Keratinocyte (primary cell): ENCODE results near the gene SPATA19. TPM values are rescaled to one million over a fixed set of nuclear protein-coding genes. Genes with fewer than 3 reads are reported as not detected.

Experiments used
- DNase-seq: peaks from one replicate; pipeline ENCODE4 v3.0.0-alpha.2; 2011; ENCODE audit warnings: low read depth, missing footprints, low spot score
- FAIRE-seq: peaks from 2 replicates; lab custom pipeline; 2011; peaks lifted over from hg19 to GRCh38; lab: Jason Lieb, UNC
- H2AFZ ChIP-seq: 2 replicates; pipeline ENCODE4 v1.6.0; 2012; ENCODE audit warnings: low read length, control low read depth, inconsistent platforms; ENCODE audit not compliant: control insufficient read depth
- H3K27ac ChIP-seq: 2 replicates; pipeline ENCODE4 v1.5.1; 2011; ENCODE audit warnings: low read length; ENCODE audit not compliant: control insufficient read depth, insufficient read depth
- H3K27me3 ChIP-seq: 3 replicates; pipeline ENCODE4 v1.6.0; 2011; ENCODE audit warnings: low read length; ENCODE audit not compliant: control insufficient read depth, insufficient read depth; ENCODE audit errors: extremely low read depth
- H3K36me3 ChIP-seq, 2 experiments: 2 replicates in 1 of 2; 3 replicates in 1 of 2; pipeline ENCODE4 v1.5.1; 2011; ENCODE audit warnings: low read length in 2 of 2, mild to moderate bottlenecking in 1 of 2; ENCODE audit not compliant: control insufficient read depth in 2 of 2, insufficient read depth in 2 of 2; ENCODE audit errors: extremely low read depth in 1 of 2
- H3K4me1 ChIP-seq: 3 replicates; pipeline ENCODE4 v1.5.1; 2011; ENCODE audit warnings: low read length; ENCODE audit not compliant: control insufficient read depth, insufficient read depth; ENCODE audit errors: extremely low read depth
- H3K4me2 ChIP-seq: 3 replicates; pipeline ENCODE4 v1.6.0; 2011; ENCODE audit warnings: low read depth, low read length; ENCODE audit not compliant: control insufficient read depth, insufficient read depth; ENCODE audit errors: extremely low read depth
- H3K4me3 ChIP-seq, 3 experiments: fragments of 200-600 bp in 1 of 3; sonication (generic) in 1 of 3; 2 replicates in 2 of 3; 3 replicates in 1 of 3; pipeline ENCODE4 v1.5.1; 2011 to 2016; ENCODE audit warnings: low read length in 3 of 3, mild to moderate bottlenecking in 3 of 3, control low read depth in 2 of 3, inconsistent platforms in 1 of 3, low read depth in 1 of 3, mixed read lengths in 1 of 3, mixed run types in 1 of 3, moderate library complexity in 1 of 3; ENCODE audit not compliant: control insufficient read depth in 2 of 3, insufficient read depth in 2 of 3; ENCODE audit errors: extremely low read depth in 1 of 3
- H3K79me2 ChIP-seq: 2 replicates; pipeline ENCODE4 v1.6.0; 2012; ENCODE audit warnings: low read length; ENCODE audit not compliant: control insufficient read depth, insufficient read depth
- H3K9ac ChIP-seq: 3 replicates; pipeline ENCODE4 v1.6.0; 2011; ENCODE audit warnings: low read length; ENCODE audit not compliant: control insufficient read depth, insufficient read depth; ENCODE audit errors: extremely low read depth
- H3K9me1 ChIP-seq: 3 replicates; pipeline ENCODE4 v1.6.0; 2011; ENCODE audit warnings: low read length; ENCODE audit not compliant: control insufficient read depth, insufficient read depth; ENCODE audit errors: extremely low read depth
- H3K9me3 ChIP-seq: 2 replicates; pipeline ENCODE4 v1.5.1; 2012; ENCODE audit warnings: low read depth, low read length; ENCODE audit not compliant: control insufficient read depth
- H4K20me1 ChIP-seq: 3 replicates; pipeline ENCODE4 v1.6.0; 2011; ENCODE audit warnings: low read length; ENCODE audit not compliant: control insufficient read depth, insufficient read depth; ENCODE audit errors: extremely low read depth
- CTCF ChIP-seq, 3 experiments: IDR thresholded peaks in 1 of 3; conservative IDR thresholded peaks in 1 of 3; optimal IDR thresholded peaks in 1 of 3; 2 replicates in 2 of 3; 3 replicates in 1 of 3; pipeline versions ENCODE3 to v1.5.1; 2011; ENCODE audit warnings: low read length in 3 of 3, mild to moderate bottlenecking in 3 of 3, moderate library complexity in 2 of 3, control low read depth in 1 of 3, inconsistent platforms in 1 of 3; ENCODE audit not compliant: insufficient read depth in 2 of 3; ENCODE audit errors: extremely low read depth in 1 of 3
- EZH2 ChIP-seq: IDR thresholded peaks from one replicate; pipeline ENCODE4 v1.6.1; 2012; ENCODE audit warnings: inconsistent platforms, mild to moderate bottlenecking, low read length, moderate library complexity
- dilution Hi-C: fragments of 300-500 bp; cut with MboI; formaldehyde crosslinking; loops from one replicate; pipeline ENCODE4 v1.7.0; 2020; ENCODE audit warnings: low sequenced_read_pairs; ENCODE audit not compliant: extremely low pct_ligation_motif_present
- polyA plus RNA-seq, 5 experiments: library from polyadenylated mRNA; depleted of rRNA in 3 of 5; stranded (reverse) in 3 of 5; stranded (forward) in 1 of 5; unstranded in 1 of 5; fragments of >200 nt; gene quantifications; 1 replicate in 1 of 5; 2 replicates in 3 of 5; 3 replicates in 1 of 5; pipeline versions ENCODE4 v1.2.1 to v1.2.3, GENCODE V29; 2011 to 2012; ENCODE audit warnings: missing spikeins in 2 of 5, low read depth in 1 of 5, low replicate concordance in 1 of 5

Gene SPATA19
- polyA plus RNA-seq, 1 donor (not counting 4 experiments of a cell fraction or from before 2014, with no cell fraction given): 0.26 TPM

- TF ChIP-seq CTCF (optimal IDR thresholded peaks at IDR 0.05 in 1 of 3, IDR thresholded peaks at IDR 0.05 in 1 of 3, conservative IDR thresholded peaks at IDR 0.05 in 1 of 3; ENCODE audit: extremely low read depth in 1 of 3, insufficient read depth in 2 of 3, low read length in 3 of 3): no peak
- no peak for TF ChIP-seq EZH2
- FAIRE-seq: no peak
- dilution Hi-C loops: no loop called here
Observed at GRCh38 chr11:133825666-133826065, 19.6 kb downstream of the SPATA19 start.

GRCh38 chr11:133825156-133825555, 20.2 kb downstream of the SPATA19 start:
- H3K9ac ChIP-seq: no peak overlapping the region
- H3K36me3 ChIP-seq: no peaks in the 10 kb centered on the region
- no peaks in the 10 kb centered on the region for H3K27me3 ChIP-seq
- FAIRE-seq (no peak), DNase-seq (no peak)
- H3K27ac ChIP-seq: no peak overlapping the region
- no peak overlapping the region for H3K4me2 ChIP-seq
- no peak overlapping the region for H2AFZ ChIP-seq
- no peaks in the 10 kb centered on the region for H4K20me1 ChIP-seq
- dilution Hi-C loops: no loop called here
- H3K9me1 ChIP-seq: no peaks in the 10 kb centered on the region
- H3K4me1 ChIP-seq: no peaks in the 10 kb centered on the region
- H3K79me2 ChIP-seq: no peaks in the 10 kb centered on the region
- no peaks in the 10 kb centered on the region for H3K9me3 ChIP-seq
- H3K4me3 ChIP-seq: no peak overlapping the region
- no peak for TF ChIP-seq EZH2
- no peak for TF ChIP-seq CTCF (optimal IDR thresholded peaks at IDR 0.05 in 1 of 3, IDR thresholded peaks at IDR 0.05 in 1 of 3, conservative IDR thresholded peaks at IDR 0.05 in 1 of 3; ENCODE audit: extremely low read depth in 1 of 3, insufficient read depth in 2 of 3, low read length in 3 of 3)

More at GRCh38 chr11:133825666-133826065, 19.6 kb downstream of the SPATA19 start:
- Histone ChIP-seq H3K36me3 (no peaks in the 10 kb centered on the region), H4K20me1 (no peaks in the 10 kb centered on the region), H3K79me2 (no peaks in the 10 kb centered on the region), H3K9me3 (no peaks in the 10 kb centered on the region), H3K4me2 (no peak overlapping the region), H3K27me3 (no peaks in the 10 kb centered on the region), H3K27ac (no peak overlapping the region), H3K4me3 (no peak overlapping the region), H3K9ac (no peak overlapping the region), H3K4me1 (no peaks in the 10 kb centered on the region), H2AFZ (no peak overlapping the region), H3K9me1 (no peaks in the 10 kb centered on the region)
- DNase-seq: no peak
